GM12891 (cell line): ENCODE results near the gene INSIG2.
A peak's percentile ranks its signal among the peaks of the same experiment; 100 is the strongest.
"Not testable (repeated sequence)": the region's sequence is repeated elsewhere in the genome, so short reads cannot be mapped to it uniquely, and the experiment has no call there.

Experiments
- DNase-seq: peaks from one replicate; pipeline ENCODE4 v3.0.0; 2011; ENCODE audit warnings: low spot score; ENCODE audit not compliant: insufficient read length
- FAIRE-seq: peaks from 2 replicates; lab custom pipeline; 2011; peaks lifted over from hg19 to GRCh38; lab: Jason Lieb, UNC
- PAX5 ChIP-seq: IDR thresholded peaks from 2 replicates; pipeline ENCODE4 v1.6.1; 2011; ENCODE audit warnings: low read length, moderate library complexity, mild to moderate bottlenecking; ENCODE audit not compliant: insufficient read depth, severe bottlenecking
- POLR2A ChIP-seq: IDR thresholded peaks from 2 replicates; pipeline ENCODE4 v1.6.1; 2011; ENCODE audit warnings: low read depth, low read length, control low read depth
- POLR2AphosphoS5 ChIP-seq: IDR thresholded peaks from 2 replicates; pipeline ENCODE4 v1.6.1; 2011; ENCODE audit warnings: low read depth, low read length, control low read depth
- POU2F2 ChIP-seq: IDR thresholded peaks from 2 replicates; pipeline ENCODE4 v1.6.1; 2011; ENCODE audit warnings: low read depth, mild to moderate bottlenecking, control low read depth, low read length, moderate library complexity
- SPI1 ChIP-seq: IDR thresholded peaks from 2 replicates; pipeline ENCODE4 v1.6.1; 2011; ENCODE audit warnings: low read depth, low read length, control low read depth
- TAF1 ChIP-seq: IDR thresholded peaks from 2 replicates; pipeline ENCODE4 v1.6.1; 2011; ENCODE audit warnings: low read depth, low read length, control low read depth

Gene INSIG2

GRCh38 chr2:118078734-118079133, 9.5 kb upstream of the INSIG2 start:
- TF ChIP-seq POLR2A: no peak
- TF ChIP-seq TAF1: no peak
- no peak for TF ChIP-seq POU2F2
- TF ChIP-seq PAX5: no peak
- no peak for TF ChIP-seq SPI1
- no peak for TF ChIP-seq POLR2AphosphoS5
- no peak for FAIRE-seq
- DNase-seq: no peak

DNA sequence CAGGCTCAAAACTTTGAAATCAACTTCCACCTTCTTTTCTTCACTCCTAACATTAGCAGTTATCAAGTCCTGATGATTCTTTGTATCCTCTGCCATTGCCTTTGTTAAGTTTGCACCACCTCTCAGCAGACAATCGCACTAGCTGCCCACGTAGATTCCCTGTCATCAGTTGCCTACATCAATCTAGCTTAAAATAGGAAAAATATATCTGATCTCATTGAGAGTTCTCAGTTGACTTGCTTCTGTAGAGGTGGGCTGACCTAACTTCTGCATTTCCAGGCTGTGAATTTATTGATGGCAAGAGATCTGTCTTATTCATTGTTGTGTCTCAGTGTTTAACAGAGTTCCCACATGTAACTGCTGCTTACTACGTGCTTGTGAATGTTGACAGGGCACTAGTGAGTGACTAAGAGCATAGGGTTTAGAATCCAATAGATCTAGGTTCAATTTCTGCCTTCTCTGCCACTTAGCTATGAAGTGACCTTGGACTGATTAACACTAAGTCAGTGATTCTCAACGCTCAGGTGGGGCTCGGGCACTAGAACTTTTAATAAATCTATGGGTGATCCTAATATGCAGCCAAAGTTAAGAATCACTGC, 3.7 kb upstream of the INSIG2 start:
- FAIRE-seq (peak; percentile 73), DNase-seq (no peak)
- no peak for TF ChIP-seq SPI1
- TF ChIP-seq POLR2AphosphoS5: no peak
- TF ChIP-seq TAF1: no peak
- TF ChIP-seq POU2F2: no peak
- TF ChIP-seq PAX5: no peak
- TF ChIP-seq POLR2A: no peak

DNA sequence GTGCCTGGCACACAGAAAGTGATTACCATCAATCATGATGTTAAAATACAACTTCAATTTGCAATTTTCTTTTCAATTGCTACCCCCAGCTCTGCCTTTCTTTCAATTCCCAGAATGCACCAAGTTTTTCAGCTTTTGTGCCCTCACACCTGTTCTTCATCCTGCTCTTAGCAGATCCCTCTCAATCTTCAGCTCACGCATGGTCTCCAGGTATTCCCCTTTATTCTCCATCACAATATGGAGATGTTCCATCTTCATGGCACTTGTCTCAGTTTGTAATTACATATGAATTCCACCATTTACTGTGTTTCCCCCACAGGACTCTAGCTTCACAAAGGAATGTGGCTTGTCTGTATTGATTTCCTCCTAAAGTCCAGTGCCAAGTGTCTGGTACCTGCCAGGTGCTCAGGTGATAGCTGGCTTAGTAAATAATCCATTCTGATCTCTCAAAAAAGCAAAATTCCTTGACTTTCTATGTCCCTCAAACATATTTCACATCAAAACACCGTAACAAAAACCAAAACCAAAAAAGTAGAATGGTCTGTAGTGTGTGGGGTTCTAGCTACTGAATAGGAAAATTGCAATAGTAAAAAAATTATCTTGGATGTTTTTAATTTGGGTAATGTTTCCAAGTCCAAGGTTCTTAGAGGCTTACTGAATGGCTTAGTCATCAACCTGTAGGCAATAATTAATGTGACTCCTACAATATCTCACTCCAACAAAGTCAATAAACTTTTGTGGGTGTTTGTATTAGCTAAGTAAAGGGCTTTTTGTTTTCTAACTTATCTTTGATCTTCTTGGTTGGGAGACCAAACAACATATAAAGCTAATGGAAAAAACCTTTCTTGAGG, 2.9 kb upstream of the INSIG2 start:
- FAIRE-seq (no peak), DNase-seq (no peak)
- TF ChIP-seq SPI1 (no peak), POU2F2 (no peak), POLR2A (no peak), PAX5 (no peak), POLR2AphosphoS5 (no peak), TAF1 (no peak)

DNA sequence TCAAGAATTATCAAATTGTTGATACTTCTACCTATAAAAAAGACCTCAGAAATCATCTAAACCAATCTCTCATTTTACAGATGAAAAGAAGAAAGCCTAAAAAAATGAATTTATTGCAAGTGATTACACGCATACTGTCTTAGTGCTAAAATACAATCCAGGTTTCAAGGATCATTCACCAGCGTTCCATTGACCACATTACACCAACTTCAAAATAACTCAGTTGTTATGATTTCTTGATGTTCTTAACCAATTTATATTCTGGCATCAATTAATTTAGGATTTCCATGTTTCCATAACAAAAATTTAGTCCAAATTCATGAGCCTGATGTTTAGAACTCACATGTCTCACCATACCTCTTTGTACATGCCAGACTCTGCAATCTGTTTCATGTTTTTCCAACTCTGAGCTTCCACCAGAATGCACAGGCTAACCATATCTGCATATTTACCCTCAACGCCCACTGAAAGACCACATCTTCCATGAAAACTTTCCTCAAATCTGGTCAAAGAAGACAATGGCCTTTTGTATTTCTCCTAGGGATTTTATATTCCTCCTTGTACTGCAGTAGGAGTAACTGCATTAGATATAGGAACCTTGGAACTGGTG, 2.1 kb upstream of the INSIG2 start:
- DNase-seq (no peak), FAIRE-seq (no peak)
- no peak for TF ChIP-seq PAX5
- no peak for TF ChIP-seq SPI1
- no peak for TF ChIP-seq POLR2AphosphoS5
- no peak for TF ChIP-seq POLR2A
- no peak for TF ChIP-seq TAF1
- TF ChIP-seq POU2F2: no peak

DNA sequence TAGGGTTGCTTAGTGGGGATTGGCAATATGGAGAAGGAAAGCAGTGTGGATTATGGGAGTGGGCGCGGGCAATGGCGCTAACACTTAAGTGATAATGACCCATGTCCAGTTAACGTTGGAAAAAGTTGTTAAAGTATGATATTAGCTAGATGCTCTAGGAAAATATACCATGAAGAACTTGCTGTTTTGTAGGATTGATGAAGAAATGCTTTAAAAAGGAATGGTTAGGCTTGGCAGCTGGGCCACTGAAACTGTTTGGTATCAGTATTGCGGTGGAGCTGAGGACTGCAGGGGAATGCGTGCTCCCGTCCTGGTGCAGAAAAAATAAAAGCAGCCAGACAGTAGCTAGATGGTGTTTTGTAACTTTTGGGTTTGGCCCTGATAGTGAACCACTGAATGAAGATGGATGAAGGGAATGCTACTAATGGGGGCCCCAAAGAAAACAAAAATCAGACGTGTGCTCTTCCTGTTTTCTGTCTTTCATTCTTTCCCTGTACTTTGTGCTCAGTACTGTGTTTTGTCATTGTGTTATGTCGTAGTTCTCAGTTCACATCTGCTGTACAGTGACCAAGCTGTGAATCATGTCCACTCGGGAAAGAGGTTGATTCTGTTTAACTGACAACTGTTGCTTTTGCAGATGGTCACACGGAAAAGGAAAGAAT, 999 bp downstream of the INSIG2 start:
- peak; percentile 50 for TF ChIP-seq SPI1
- TF ChIP-seq POLR2A: no peak
- no peak for TF ChIP-seq POU2F2
- no peak for TF ChIP-seq TAF1
- DNase-seq (no peak), FAIRE-seq (peak; percentile 81)

GRCh38 chr2:118090387-118091139, 2.3 kb downstream of the INSIG2 start:
- TF ChIP-seq POLR2AphosphoS5: no peak
- no peak for TF ChIP-seq POU2F2
- no peak for TF ChIP-seq POLR2A
- no peak for TF ChIP-seq PAX5
- TF ChIP-seq SPI1: no peak
- no peak for TF ChIP-seq TAF1
- FAIRE-seq: no peak
- DNase-seq: no peak

DNA sequence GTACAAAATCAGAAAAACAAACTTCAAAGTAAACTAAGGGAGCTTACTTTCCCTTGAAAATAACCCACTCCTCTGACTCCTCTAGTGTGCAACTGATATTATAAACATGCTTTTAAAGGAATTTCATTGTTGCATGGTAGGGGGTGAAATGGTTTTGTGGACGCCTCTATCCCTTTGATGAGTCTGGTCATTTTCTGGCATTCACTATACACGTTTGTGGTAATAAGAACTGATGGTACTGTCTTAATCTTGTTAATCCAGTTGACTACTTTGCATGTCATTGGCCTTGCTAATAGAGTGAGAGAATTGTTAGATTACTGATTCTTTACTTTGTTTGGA, 2.8 kb downstream of the INSIG2 start:
- no peak for DNase-seq
- no peak for FAIRE-seq
- TF ChIP-seq TAF1 (no peak), SPI1 (no peak), POLR2AphosphoS5 (no peak), POU2F2 (no peak), PAX5 (no peak), POLR2A (no peak)

DNA sequence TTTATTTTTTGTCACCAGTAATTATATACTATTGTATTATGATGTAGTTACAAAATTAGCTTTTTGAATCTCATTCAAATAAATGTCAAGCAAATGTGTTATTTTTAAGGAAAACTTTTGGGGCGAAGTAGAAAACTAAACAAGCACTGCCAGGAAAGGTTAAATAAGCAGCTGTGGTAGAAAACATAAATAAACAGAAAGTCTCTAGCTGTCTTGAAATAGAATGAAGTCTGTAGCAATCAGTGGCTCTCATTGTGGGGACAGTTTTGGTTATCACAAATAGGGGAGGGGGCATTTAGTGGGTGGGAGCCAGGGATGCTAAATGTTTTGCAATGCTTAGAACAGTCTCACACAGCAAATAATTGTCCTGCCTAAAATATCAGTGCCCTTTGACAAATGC, 3.4 kb downstream of the INSIG2 start:
- DNase-seq (no peak), FAIRE-seq (no peak)
- no peak for TF ChIP-seq TAF1
- no peak for TF ChIP-seq SPI1
- TF ChIP-seq POU2F2: no peak
- no peak for TF ChIP-seq PAX5
- no peak for TF ChIP-seq POLR2AphosphoS5
- TF ChIP-seq POLR2A: no peak

- not testable (repeated sequence) for DNase-seq, FAIRE-seq
These were observed 5.8 kb downstream of the INSIG2 start for GRCh38 chr2:118094102-118094501.
